Activated CD8-positive, alpha-beta memory T cell treated with anti-CD3 and anti-CD28 coated beads, Interleukin-2, amount 10 ng/mL, durations not matched to agents 7 days and 5 days (primary cell): ENCODE results near the gene GDF10. TPM values are rescaled to one million over a fixed set of nuclear protein-coding genes. Genes with fewer than 3 reads are reported as not detected.

ENCODE experiments used
- ATAC-seq: fragments of 150-1000 bp; cut with Tn5 transposase; one replicate; pipeline ENCODE4 v1.10.0; 2021; ENCODE audit warnings: moderate library complexity
- CTCF ChIA-PET: fragments of 350-600 bp; sonication (Branson Sonifier 250); formaldehyde crosslinking; loops from one replicate; lab custom pipeline; 2021; ENCODE audit warnings: antibody characterized with exemption; lab: Charles Lee
- DNase-seq: peaks from one replicate; pipeline ENCODE4 v3.0.0-alpha.2; 2020
- H3K27ac Mint-ChIP-seq: one replicate; pipeline ENCODE4 v1.8.0; 2021; ENCODE audit warnings: mild to moderate bottlenecking, mixed read lengths
- H3K27me3 Mint-ChIP-seq: one replicate; pipeline ENCODE4 v1.8.0; 2021; ENCODE audit warnings: mixed read lengths
- H3K36me3 Mint-ChIP-seq: one replicate; pipeline ENCODE4 v1.8.0; 2021; ENCODE audit warnings: mild to moderate bottlenecking, mixed read lengths
- H3K4me1 Mint-ChIP-seq: one replicate; pipeline ENCODE4 v1.8.0; 2021; ENCODE audit warnings: mixed read lengths
- H3K4me3 Mint-ChIP-seq: one replicate; pipeline ENCODE4 v1.8.0; 2021; ENCODE audit warnings: mild to moderate bottlenecking, moderate library complexity, mixed read lengths
- H3K9me3 Mint-ChIP-seq: one replicate; pipeline ENCODE4 v1.8.0; 2022; ENCODE audit warnings: low read depth, mixed read lengths
- total RNA-seq, 2 experiments: library from RNA; stranded (reverse); gene quantifications; one replicate each; pipeline ENCODE4 v1.2.3, GENCODE V29; 2021

Gene GDF10
- total RNA-seq, 2 experiments from 2014 or later: 0.45 TPM; not detected in 1

GRCh38 chr10:47289921-47290320 is 10.1 kb upstream of the GDF10 start:
- Mint-ChIP-seq H3K27me3 (no peaks in the 10 kb centered on the region), H3K4me3 (no peak overlapping the region), H3K4me1 (peaks cover 15% of the 10 kb centered on the region), H3K36me3 (no peaks in the 10 kb centered on the region), H3K27ac (no peak overlapping the region), H3K9me3 (no peaks in the 10 kb centered on the region)
- ATAC-seq (no peak), DNase-seq (peak; percentile 2)
- CTCF ChIA-PET: interaction anchor here (1.4 kb wide), 1 partner anchor 19 kb away, joined by 3 read pairs; no protein-coding TSS in a partner anchor

GRCh38 chr10:47290338-47290737 is 9.7 kb upstream of the GDF10 start:
- no peak overlapping the region for H3K4me3 Mint-ChIP-seq
- no peaks in the 10 kb centered on the region for H3K27me3 Mint-ChIP-seq
- peaks cover 13% of the 10 kb centered on the region for H3K4me1 Mint-ChIP-seq
- DNase-seq: peak; percentile 15
- ATAC-seq: no peak
- no peak overlapping the region for H3K27ac Mint-ChIP-seq
- H3K36me3 Mint-ChIP-seq: no peaks in the 10 kb centered on the region
- no peaks in the 10 kb centered on the region for H3K9me3 Mint-ChIP-seq
- CTCF ChIA-PET: interaction anchor here (1.4 kb wide), 1 partner anchor 18 kb away, joined by 3 read pairs; no protein-coding TSS in a partner anchor

- Mint-ChIP-seq H3K36me3 (no peaks in the 10 kb centered on the region), H3K9me3 (no peaks in the 10 kb centered on the region), H3K4me1 (peaks cover 4% of the 10 kb centered on the region), H3K4me3 (no peak overlapping the region), H3K27me3 (peaks cover 8% of the 10 kb centered on the region), H3K27ac (no peak overlapping the region)
- ATAC-seq (no peak), DNase-seq (no peak)
- CTCF ChIA-PET: interaction anchor here (1.6 kb wide), 1 partner anchor 12 kb away, joined by 3 read pairs; no protein-coding TSS in a partner anchor
Measured at GRCh38 chr10:47291682-47292081, 8.3 kb upstream of the GDF10 start.

GRCh38 chr10:47294057-47294456 is 5.9 kb upstream of the GDF10 start:
- H3K9me3 Mint-ChIP-seq: no peaks in the 10 kb centered on the region
- CTCF ChIA-PET: interaction anchor here (1.4 kb wide), 1 partner anchor 15 kb away, joined by 3 read pairs; no protein-coding TSS in a partner anchor
- no peaks in the 10 kb centered on the region for H3K4me1 Mint-ChIP-seq
- DNase-seq (peak; percentile 23), ATAC-seq (no peak)
- no peak overlapping the region for H3K27ac Mint-ChIP-seq
- no peak overlapping the region for H3K4me3 Mint-ChIP-seq
- no peaks in the 10 kb centered on the region for H3K36me3 Mint-ChIP-seq
- H3K27me3 Mint-ChIP-seq: peaks cover 28% of the 10 kb centered on the region

- Mint-ChIP-seq H3K4me1 (no peaks in the 10 kb centered on the region), H3K4me3 (no peak overlapping the region), H3K36me3 (no peaks in the 10 kb centered on the region), H3K9me3 (no peaks in the 10 kb centered on the region), H3K27me3 (peaks cover 33% of the 10 kb centered on the region), H3K27ac (no peak overlapping the region)
- peak; percentile 12 for DNase-seq
- CTCF ChIA-PET: no interaction called here
- ATAC-seq: no peak
Measured at GRCh38 chr10:47294501-47294900, 5.5 kb upstream of the GDF10 start.

- ATAC-seq: no peak
- CTCF ChIA-PET: no interaction called here
Measured at GRCh38 chr10:47295411-47295810, 4.6 kb upstream of the GDF10 start.

GRCh38 chr10:47296156-47296894 is 3.7 kb upstream of the GDF10 start:
- Mint-ChIP-seq H3K27ac (no peak overlapping the region), H3K27me3 (peaks cover 43% of the 10 kb centered on the region), H3K4me3 (no peak overlapping the region), H3K36me3 (no peaks in the 10 kb centered on the region), H3K4me1 (peaks cover 3% of the 10 kb centered on the region), H3K9me3 (no peaks in the 10 kb centered on the region)
- ATAC-seq (no peak), DNase-seq (no peak)
- CTCF ChIA-PET: no interaction called here

More at GRCh38 chr10:47295411-47295810, 4.6 kb upstream of the GDF10 start:
- peaks cover 36% of the 10 kb centered on the region for H3K27me3 Mint-ChIP-seq
- no peaks in the 10 kb centered on the region for H3K4me1 Mint-ChIP-seq
- H3K36me3 Mint-ChIP-seq: no peaks in the 10 kb centered on the region
- no peak overlapping the region for H3K27ac Mint-ChIP-seq
- H3K9me3 Mint-ChIP-seq: no peaks in the 10 kb centered on the region
- no peak overlapping the region for H3K4me3 Mint-ChIP-seq
- no peak for DNase-seq

GRCh38 chr10:47296941-47297340 is 3.1 kb upstream of the GDF10 start:
- no peak overlapping the region for H3K4me3 Mint-ChIP-seq
- CTCF ChIA-PET: interaction anchor here (0.8 kb wide), 1 partner anchor 249 kb away, joined by 3 read pairs; no protein-coding TSS in a partner anchor
- DNase-seq (no peak), ATAC-seq (no peak)
- peaks cover 47% of the 10 kb centered on the region for H3K27me3 Mint-ChIP-seq
- H3K4me1 Mint-ChIP-seq: peaks cover 3% of the 10 kb centered on the region
- H3K27ac Mint-ChIP-seq: no peak overlapping the region
- H3K36me3 Mint-ChIP-seq: no peaks in the 10 kb centered on the region
- H3K9me3 Mint-ChIP-seq: no peaks in the 10 kb centered on the region

- ATAC-seq (no peak), DNase-seq (no peak)
- no peaks in the 10 kb centered on the region for H3K36me3 Mint-ChIP-seq
- H3K27ac Mint-ChIP-seq: no peak overlapping the region
- peaks cover 53% of the 10 kb centered on the region for H3K27me3 Mint-ChIP-seq
- peaks cover 3% of the 10 kb centered on the region for H3K4me1 Mint-ChIP-seq
- no peaks in the 10 kb centered on the region for H3K9me3 Mint-ChIP-seq
- no peak overlapping the region for H3K4me3 Mint-ChIP-seq
- CTCF ChIA-PET: interaction anchor here (0.8 to 1.3 kb wide), 2 partner anchors 250 to 251 kb away, joined by 3 read pairs; no protein-coding TSS in a partner anchor
Measured at GRCh38 chr10:47297866-47298540, 2.0 kb upstream of the GDF10 start.

- no peak for DNase-seq
- no peak for ATAC-seq
- H3K27ac Mint-ChIP-seq: no peak overlapping the region
- H3K9me3 Mint-ChIP-seq: no peaks in the 10 kb centered on the region
- no peak overlapping the region for H3K4me3 Mint-ChIP-seq
- H3K36me3 Mint-ChIP-seq: no peaks in the 10 kb centered on the region
- CTCF ChIA-PET: interaction anchor here (1.3 kb wide), 1 partner anchor 251 kb away, joined by 3 read pairs; no protein-coding TSS in a partner anchor
- H3K4me1 Mint-ChIP-seq: peaks cover 3% of the 10 kb centered on the region
- peaks cover 58% of the 10 kb centered on the region for H3K27me3 Mint-ChIP-seq
Measured at GRCh38 chr10:47298715-47299114, 1.3 kb upstream of the GDF10 start.

GRCh38 chr10:47300429-47300931 is 483 bp downstream of the GDF10 start:
- no peak overlapping the region for H3K27ac Mint-ChIP-seq
- no peak overlapping the region for H3K4me3 Mint-ChIP-seq
- DNase-seq (no peak), ATAC-seq (no peak)
- H3K36me3 Mint-ChIP-seq: no peaks in the 10 kb centered on the region
- peaks cover 58% of the 10 kb centered on the region for H3K27me3 Mint-ChIP-seq
- CTCF ChIA-PET: no interaction called here
- H3K4me1 Mint-ChIP-seq: peaks cover 3% of the 10 kb centered on the region
- H3K9me3 Mint-ChIP-seq: no peaks in the 10 kb centered on the region

GRCh38 chr10:47301833-47302232 is 1.8 kb downstream of the GDF10 start:
- Mint-ChIP-seq H3K27me3 (peaks cover 49% of the 10 kb centered on the region), H3K36me3 (no peaks in the 10 kb centered on the region), H3K9me3 (no peaks in the 10 kb centered on the region), H3K4me3 (no peak overlapping the region), H3K27ac (no peak overlapping the region), H3K4me1 (peaks cover 3% of the 10 kb centered on the region)
- CTCF ChIA-PET: interaction anchor here (0.8 kb wide), 1 partner anchor 10 kb away, joined by 3 read pairs; no protein-coding TSS in a partner anchor
- no peak for ATAC-seq
- no peak for DNase-seq

GRCh38 chr10:47303105-47303504 is 3.1 kb downstream of the GDF10 start:
- peaks cover 3% of the 10 kb centered on the region for H3K4me1 Mint-ChIP-seq
- CTCF ChIA-PET: interaction anchor here (1.3 to 1.8 kb wide), 2 partner anchors 8 to 255 kb away, joined by 3 to 7 read pairs; no protein-coding TSS in a partner anchor
- H3K4me3 Mint-ChIP-seq: no peak overlapping the region
- no peaks in the 10 kb centered on the region for H3K9me3 Mint-ChIP-seq
- no peaks in the 10 kb centered on the region for H3K36me3 Mint-ChIP-seq
- H3K27ac Mint-ChIP-seq: no peak overlapping the region
- no peak for DNase-seq
- ATAC-seq: no peak
- peaks cover 38% of the 10 kb centered on the region for H3K27me3 Mint-ChIP-seq
